ENCODE data around the gene VTN. TPM values are rescaled to one million over a fixed set of nuclear protein-coding genes. Genes with fewer than 3 reads are reported as not detected.

The VTN gene
- total RNA-seq, 2 experiments from 2014 or later, result 0.40 TPM; not detected in 1

GRCh38 chr17:28334666-28335200 lies 35.4 kb downstream of the VTN start:
- intact Hi-C loops (cut with micrococcal nuclease; ENCODE audit: unreplicated experiment), result loop anchor here (1.0 to 2.0 kb wide), 2 partner anchors 23 to 36 kb away; partner anchors contain the start of genes POLDIP2, SARM1 and VTN
- peak overlapping the region; percentile 86 for H3K4me3 ChIP-seq (ENCODE audit: low read depth, low read length, poor library complexity, severe bottlenecking)
- peak overlapping the region; percentile 78 for H3K4me2 ChIP-seq (ENCODE audit: low read length)
- H3K27ac ChIP-seq (ENCODE audit: low read depth, low read length, poor library complexity, severe bottlenecking), result no peak overlapping the region
- peaks cover 10% of the 10 kb centered on the region; the same call in 1 of the 2 replicates for H3K79me2 ChIP-seq (ENCODE audit: insufficient read depth, low read depth, low read length)
- H3K9me2 ChIP-seq (ENCODE audit: insufficient read depth, low read length), result no peaks in the 10 kb centered on the region
- no peaks in the 10 kb centered on the region; the same call in 1 of the 2 replicates for H3K36me3 ChIP-seq (ENCODE audit: insufficient read depth, low read length)
- H4K20me1 ChIP-seq (ENCODE audit: insufficient read depth, low read length), result no peaks in the 10 kb centered on the region
- BruUV-seq (replicated peaks), result TSS peak; percentile 51
- peak; percentile 23 for DNase-seq (ENCODE audit: low spot score)
- CTCF ChIA-PET (ENCODE audit: unreplicated experiment), result interaction anchor here (1.1 kb wide), 1 partner anchor 14 kb away, joined by 3 read pairs; no protein-coding TSS in a partner anchor
- TF ChIP-seq EZH2phosphoT487 (IDR thresholded peaks at IDR 0.05; ENCODE audit: borderline replicate concordance, low read depth, low read length), result no peak
- TF ChIP-seq CTCF (conservative IDR thresholded peaks at IDR 0.05; ENCODE audit: low read length), result no peak
- no peaks in the 10 kb centered on the region for H3K9me3 ChIP-seq (ENCODE audit: low read length)
- peaks cover 23% of the 10 kb centered on the region for H3K4me1 ChIP-seq (ENCODE audit: insufficient read depth, low read length, poor library complexity, severe bottlenecking)
- POLR2A ChIA-PET, result interaction anchor here (0.8 to 3.0 kb wide), 6 partner anchors 14 to 26 kb away, joined by 3 to 22 read pairs (median 4); partner anchors contain the start of genes POLDIP2 and TMEM97
- H2AFZ ChIP-seq (ENCODE audit: low read length), result peak overlapping the region; percentile 69

- BruUV-seq (replicated peaks), result no TSS peak
- Histone ChIP-seq H3K9me3 (ENCODE audit: low read length) (no peaks in the 10 kb centered on the region), H3K4me1 (ENCODE audit: insufficient read depth, low read length, poor library complexity, severe bottlenecking) (peaks cover 23% of the 10 kb centered on the region), H4K20me1 (ENCODE audit: insufficient read depth, low read length) (no peaks in the 10 kb centered on the region), H3K79me2 (ENCODE audit: insufficient read depth, low read depth, low read length) (peaks cover 10% of the 10 kb centered on the region; the same call in 1 of the 2 replicates), H3K36me3 (ENCODE audit: insufficient read depth, low read length) (peaks cover 4% of the 10 kb centered on the region), H3K9me2 (ENCODE audit: insufficient read depth, low read length) (no peaks in the 10 kb centered on the region), H3K4me2 (ENCODE audit: low read length) (peak overlapping the region; percentile 78), H3K27ac (ENCODE audit: low read depth, low read length, poor library complexity, severe bottlenecking) (no peak overlapping the region), H3K4me3 (ENCODE audit: low read depth, low read length, poor library complexity, severe bottlenecking) (peak overlapping the region; percentile 86), H2AFZ (ENCODE audit: low read length) (no peak overlapping the region)
- POLR2A ChIA-PET, result interaction anchor here (2.4 to 3.0 kb wide), 2 partner anchors 15 to 23 kb away, joined by 20 to 22 read pairs; partner anchors contain the start of genes POLDIP2 and TMEM97
- no peak for DNase-seq (ENCODE audit: low spot score)
- CTCF ChIA-PET (ENCODE audit: unreplicated experiment), result interaction anchor here (1.1 kb wide), 1 partner anchor 13 kb away, joined by 3 read pairs; no protein-coding TSS in a partner anchor
- TF ChIP-seq EZH2phosphoT487 (IDR thresholded peaks at IDR 0.05; ENCODE audit: borderline replicate concordance, low read depth, low read length) (no peak), CTCF (conservative IDR thresholded peaks at IDR 0.05; ENCODE audit: low read length) (no peak)
- intact Hi-C loops (cut with micrococcal nuclease; ENCODE audit: unreplicated experiment), result loop anchor here (2.0 kb wide), 1 partner anchor 37 kb away; the partner anchor contains the start of genes SARM1 and VTN
These were observed 35.9 kb downstream of the VTN start for GRCh38 chr17:28334171-28334570.
